DND-41 (cell line): ENCODE results near the gene F8.
"Not testable (repeated sequence)": the region's sequence is repeated elsewhere in the genome, so short reads cannot be mapped to it uniquely, and the experiment has no call there.

Source experiments
- CTCF ChIP-seq: IDR thresholded peaks from 2 replicates; pipeline ENCODE4 v1.5.1; 2012; ENCODE audit warnings: borderline replicate concordance, low read length, moderate library complexity, mild to moderate bottlenecking; ENCODE audit not compliant: poor library complexity, severe bottlenecking; ENCODE audit errors: extremely low read depth
- EZH2 ChIP-seq: IDR thresholded peaks from 3 replicates; pipeline ENCODE4 v1.6.1; 2012; ENCODE audit warnings: borderline replicate concordance, low read depth, mild to moderate bottlenecking, moderate library complexity, low read length, inconsistent platforms; ENCODE audit not compliant: severe bottlenecking

GRCh38 chrX:154817048-154817618 lies 205.4 kb downstream of the F8 start:
- TF ChIP-seq CTCF, EZH2: not testable (repeated sequence)
